Lower lobe of right lung (tissue), 2 donors: ENCODE data around the gene BACH1. TPM values are rescaled to one million over a fixed set of nuclear protein-coding genes. Genes with fewer than 3 reads are reported as not detected.

Source experiments
- ATAC-seq, 2 donors: fragments of 200-7000 bp; cut with Tn5 transposase; one replicate each; pipeline ENCODE4 v1.9.1; 2020 to 2022; ENCODE audit warnings: mild to moderate bottlenecking in 2 of 2, moderate library complexity in 2 of 2
- DNase-seq: peaks from one replicate; pipeline ENCODE4 v3.0.0-alpha.2; 2020
- H3K27ac ChIP-seq: fragments of 200-600 bp; one replicate; pipeline ENCODE4 v1.8.0; 2022
- H3K27me3 ChIP-seq: fragments of 200-600 bp; one replicate; pipeline ENCODE4 v1.8.0; 2022; ENCODE audit warnings: low read depth
- H3K36me3 ChIP-seq: fragments of 200-600 bp; one replicate; pipeline ENCODE4 v1.8.0; 2022; ENCODE audit warnings: mild to moderate bottlenecking
- H3K4me1 ChIP-seq: fragments of 200-600 bp; one replicate; pipeline ENCODE4 v1.8.0; 2022
- H3K4me3 ChIP-seq: fragments of 200-600 bp; one replicate; pipeline ENCODE4 v1.8.0; 2022; ENCODE audit warnings: mild to moderate bottlenecking
- H3K9me3 ChIP-seq: fragments of 200-600 bp; one replicate; pipeline ENCODE4 v1.8.0; 2022
- CTCF ChIP-seq: fragments of 200-600 bp; IDR thresholded peaks from one replicate; pipeline ENCODE4 v1.8.0; 2022; ENCODE audit warnings: antibody characterized with exemption, mild to moderate bottlenecking
- intact Hi-C: fragments of 100-400 bp; cut with DNase I; formaldehyde crosslinking; loops from one replicate; pipeline ENCODE4 v1.11.0; 2022
- total RNA-seq: library from RNA; stranded (reverse); fragmentation: NEBNext Ultra II Directional; extraction: Animal tissue kit (Norgen Biotek cat#: 25700); gene quantifications from one replicate; pipeline ENCODE4 v1.2.1, GENCODE V29; 2021
- donor health status: DM: no; HTN: yes; CAD: no; lungs with severe emphysema.

Gene BACH1
- total RNA-seq, 1 donor from 2014 or later, result 148 TPM

GRCh38 chr21:29384683-29385359 lies 86.1 kb downstream of the BACH1 start:
- ATAC-seq, result no peak
- no peaks in the 10 kb centered on the region for H3K36me3 ChIP-seq
- H3K27me3 ChIP-seq, result no peaks in the 10 kb centered on the region
- intact Hi-C loops, result no loop called here
- no peak for TF ChIP-seq CTCF
- H3K4me1 ChIP-seq, result no peaks in the 10 kb centered on the region
- H3K27ac ChIP-seq, result no peak overlapping the region
- no peaks in the 10 kb centered on the region for H3K9me3 ChIP-seq
- no peak overlapping the region for H3K4me3 ChIP-seq
- no peak for DNase-seq

GRCh38 chr21:29385934-29386520 lies 87.3 kb downstream of the BACH1 start:
- no peaks in the 10 kb centered on the region for H3K27me3 ChIP-seq
- no peaks in the 10 kb centered on the region for H3K4me1 ChIP-seq
- no peak for TF ChIP-seq CTCF
- no peak for DNase-seq
- no peak overlapping the region for H3K27ac ChIP-seq
- no peak for ATAC-seq
- no peaks in the 10 kb centered on the region for H3K9me3 ChIP-seq
- no peak overlapping the region for H3K4me3 ChIP-seq
- intact Hi-C loops, result no loop called here
- H3K36me3 ChIP-seq, result no peaks in the 10 kb centered on the region

- H3K36me3 ChIP-seq, result no peaks in the 10 kb centered on the region
- no peak overlapping the region for H3K27ac ChIP-seq
- ATAC-seq, result no peak
- no peak for DNase-seq
- intact Hi-C loops, result no loop called here
- H3K4me3 ChIP-seq, result no peak overlapping the region
- no peak for TF ChIP-seq CTCF
- no peaks in the 10 kb centered on the region for H3K27me3 ChIP-seq
- no peaks in the 10 kb centered on the region for H3K9me3 ChIP-seq
- no peaks in the 10 kb centered on the region for H3K4me1 ChIP-seq
Observed at GRCh38 chr21:29386803-29387202, 88.1 kb downstream of the BACH1 start.

- H3K27ac ChIP-seq, result no peak overlapping the region
- H3K9me3 ChIP-seq, result no peaks in the 10 kb centered on the region
- H3K27me3 ChIP-seq, result no peaks in the 10 kb centered on the region
- no peak overlapping the region for H3K4me3 ChIP-seq
- intact Hi-C loops, result no loop called here
- ATAC-seq (no peak), DNase-seq (no peak)
- no peaks in the 10 kb centered on the region for H3K4me1 ChIP-seq
- TF ChIP-seq CTCF, result no peak
- H3K36me3 ChIP-seq, result no peaks in the 10 kb centered on the region
Observed at GRCh38 chr21:29387598-29387997, 88.9 kb downstream of the BACH1 start.

- Histone ChIP-seq H3K27me3 (no peaks in the 10 kb centered on the region), H3K9me3 (no peaks in the 10 kb centered on the region), H3K27ac (no peak overlapping the region), H3K4me1 (no peaks in the 10 kb centered on the region), H3K36me3 (no peaks in the 10 kb centered on the region), H3K4me3 (no peak overlapping the region)
- intact Hi-C loops, result no loop called here
- DNase-seq, result no peak
- ATAC-seq, result no peak
- TF ChIP-seq CTCF, result no peak
Observed at GRCh38 chr21:29389136-29389535, 90.4 kb downstream of the BACH1 start.
